HG03045 (cell line): ENCODE results near the gene ZBTB34.

Experiments used
- ATAC-seq: cut with Tn5 transposase; IDR thresholded peaks from one replicate; pipeline ENCODE4 v1.9.1; 2021; ENCODE audit warnings: mild to moderate bottlenecking, moderate library complexity; ENCODE audit not compliant: unreplicated experiment

ZBTB34 gene

GRCh38 chr9:126915846-126916543 is 55.6 kb downstream of the ZBTB34 start:
- no peak for ATAC-seq

GRCh38 chr9:126916909-126917308 is 56.5 kb downstream of the ZBTB34 start:
- no peak for ATAC-seq

GRCh38 chr9:126919193-126919592 is 58.8 kb downstream of the ZBTB34 start:
- no peak for ATAC-seq

GRCh38 chr9:126925876-126926275 is 65.4 kb downstream of the ZBTB34 start:
- no peak for ATAC-seq

GRCh38 chr9:126926364-126926763 is 65.9 kb downstream of the ZBTB34 start:
- no peak for ATAC-seq

GRCh38 chr9:126927419-126927818 is 67.0 kb downstream of the ZBTB34 start:
- ATAC-seq = no peak

- no peak for ATAC-seq
Observed at GRCh38 chr9:126932871-126933321, 72.5 kb downstream of the ZBTB34 start.

- no peak for ATAC-seq
Observed at GRCh38 chr9:126933334-126933980, 73.0 kb downstream of the ZBTB34 start.

- no peak for ATAC-seq
Observed at GRCh38 chr9:126934441-126934840, 74.0 kb downstream of the ZBTB34 start.
